Activated naive CD8-positive, alpha-beta T cell treated with anti-CD3 and anti-CD28 coated beads, Interleukin-2, amount 50 U/mL, for 24 hours (primary cell): ENCODE data around the gene NRXN2.

ENCODE experiments used
- ATAC-seq: fragments of 150-1000 bp; cut with Tn5 transposase; one replicate; pipeline ENCODE4 v1.10.0; 2021
- DNase-seq: peaks from one replicate; pipeline ENCODE4 v3.0.0; 2021
- H3K27ac Mint-ChIP-seq: one replicate; pipeline ENCODE4 v1.8.0; 2021; ENCODE audit warnings: mild to moderate bottlenecking, mixed read lengths
- H3K27me3 Mint-ChIP-seq: one replicate; pipeline ENCODE4 v1.8.0; 2021; ENCODE audit warnings: mixed read lengths
- H3K36me3 Mint-ChIP-seq: one replicate; pipeline ENCODE4 v1.8.0; 2021; ENCODE audit warnings: low read depth, mixed read lengths
- H3K4me1 Mint-ChIP-seq: one replicate; pipeline ENCODE4 v1.8.0; 2021; ENCODE audit warnings: mixed read lengths
- H3K4me3 Mint-ChIP-seq: one replicate; pipeline ENCODE4 v1.8.0; 2021; ENCODE audit warnings: mild to moderate bottlenecking, moderate library complexity, mixed read lengths
- H3K9me3 Mint-ChIP-seq: one replicate; pipeline ENCODE4 v1.8.0; 2021; ENCODE audit warnings: mixed read lengths

NRXN2 gene

GRCh38 chr11:64558869-64559268 is 164.1 kb downstream of the NRXN2 start:
- Mint-ChIP-seq H3K4me1 (peaks cover 9% of the 10 kb centered on the region), H3K9me3 (no peaks in the 10 kb centered on the region), H3K27ac (no peak overlapping the region), H3K36me3 (no peaks in the 10 kb centered on the region), H3K4me3 (no peak overlapping the region), H3K27me3 (no peaks in the 10 kb centered on the region)
- no peak for DNase-seq
- no peak for ATAC-seq

GRCh38 chr11:64558065-64558745 is 164.8 kb downstream of the NRXN2 start:
- H3K27me3 Mint-ChIP-seq, result no peaks in the 10 kb centered on the region
- no peak overlapping the region for H3K4me3 Mint-ChIP-seq
- no peaks in the 10 kb centered on the region for H3K9me3 Mint-ChIP-seq
- peaks cover 9% of the 10 kb centered on the region for H3K4me1 Mint-ChIP-seq
- no peak overlapping the region for H3K27ac Mint-ChIP-seq
- DNase-seq, result no peak
- H3K36me3 Mint-ChIP-seq, result no peaks in the 10 kb centered on the region
- ATAC-seq, result no peak

- Mint-ChIP-seq H3K27ac (no peak overlapping the region), H3K4me3 (no peak overlapping the region), H3K27me3 (no peaks in the 10 kb centered on the region), H3K9me3 (peaks cover 7% of the 10 kb centered on the region), H3K36me3 (peaks cover 2% of the 10 kb centered on the region), H3K4me1 (peaks cover 9% of the 10 kb centered on the region)
- no peak for ATAC-seq
- DNase-seq, result no peak
Observed at GRCh38 chr11:64556721-64557250, 166.2 kb downstream of the NRXN2 start.
